ENCODE measurements around the gene MSMP.

MSMP gene

DNA sequence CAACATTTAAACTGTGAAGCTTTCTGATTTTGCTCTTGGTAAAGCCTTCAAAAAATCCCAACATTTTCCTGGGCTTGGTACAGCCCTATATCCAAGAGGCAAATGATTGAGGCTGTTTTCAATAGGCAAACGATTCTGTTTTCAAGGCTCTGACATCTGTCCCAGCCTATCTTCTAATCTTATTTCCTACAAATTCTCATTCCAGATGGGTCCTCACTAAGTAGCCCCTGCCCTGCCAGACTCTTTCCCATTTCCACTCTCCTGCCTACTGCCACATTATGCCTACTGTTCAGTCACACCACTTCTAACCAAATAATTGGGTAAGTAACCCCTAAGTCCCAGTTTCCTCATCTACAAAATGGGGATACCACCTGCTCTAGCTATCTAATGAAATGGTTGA, 8.5 kb downstream of the MSMP start:
- no peak overlapping the region for H3K27ac ChIP-seq (ENCODE audit: low read depth, low read length)

DNA sequence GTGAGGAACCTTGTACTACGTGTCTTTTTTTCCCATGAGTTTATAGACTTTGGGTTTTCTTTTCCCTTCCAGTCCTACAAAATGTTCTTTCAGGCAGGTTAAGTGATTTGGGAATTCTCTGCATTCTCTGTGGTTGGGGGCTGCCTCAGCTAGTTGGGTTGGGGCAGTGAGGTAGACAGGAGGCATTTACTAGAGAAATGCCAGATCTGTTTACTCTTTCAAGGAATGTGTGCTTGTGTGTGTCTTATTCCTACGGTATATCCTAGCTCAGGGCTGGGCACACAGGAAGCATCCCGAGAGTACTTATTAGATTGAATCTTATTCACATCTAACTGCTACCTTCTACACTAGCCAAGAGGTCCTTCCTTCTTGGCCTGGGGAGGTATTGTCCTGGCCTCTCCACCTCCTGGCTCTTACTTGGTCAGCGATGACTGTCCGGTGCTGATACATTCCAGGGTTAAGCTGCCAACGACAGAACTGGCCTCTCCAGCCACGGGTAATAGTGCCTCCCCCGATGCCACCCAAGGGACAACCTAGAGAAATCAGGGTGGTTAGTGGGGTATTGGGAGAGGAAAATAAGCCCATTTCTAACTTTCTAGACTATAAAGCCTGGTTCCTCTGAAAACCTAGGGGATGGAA, 10.1 kb downstream of the MSMP start:
- Histone ChIP-seq H3K27me3 (ENCODE audit: control insufficient read depth in 1 of 2, insufficient read depth in 2 of 2, low read length in 2 of 2) (no peaks in the 10 kb centered on the region), H3K4me1 (ENCODE audit: control insufficient read depth in 1 of 2, insufficient read depth in 2 of 2, low read length in 2 of 2) (peaks cover 28 to 37% of the 10 kb centered on the region in 2 donors), H3K27ac (ENCODE audit: low read depth, low read length) (no peak overlapping the region), H3K36me3 (ENCODE audit: control insufficient read depth in 1 of 2, insufficient read depth in 2 of 2, low read length in 2 of 2) (peaks cover 47 to 58% of the 10 kb centered on the region in 2 donors), H3K9ac (ENCODE audit: low read depth in 1 of 2, low read length in 2 of 2) (no peak overlapping the region), H3K9me3 (ENCODE audit: control insufficient read depth in 1 of 2, low read length in 2 of 2) (no peaks in the 10 kb centered on the region), H3K4me3 (ENCODE audit: low read depth in 1 of 2, low read length in 2 of 2) (no peak overlapping the region)

More for the DNA sequence above, 8.5 kb downstream of the MSMP start:
- peak overlapping the region; percentile 81 to 99 for H3K4me3 ChIP-seq (ENCODE audit: low read depth in 1 of 2, low read length in 2 of 2)
- H3K27me3 ChIP-seq (ENCODE audit: control insufficient read depth in 1 of 2, insufficient read depth in 2 of 2, low read length in 2 of 2) = no peaks in the 10 kb centered on the region
- H3K9me3 ChIP-seq (ENCODE audit: control insufficient read depth in 1 of 2, low read length in 2 of 2) = no peaks in the 10 kb centered on the region
- H3K4me1 ChIP-seq (ENCODE audit: control insufficient read depth in 1 of 2, insufficient read depth in 2 of 2, low read length in 2 of 2) = peaks cover 38 to 44% of the 10 kb centered on the region in 2 donors
- H3K36me3 ChIP-seq (ENCODE audit: control insufficient read depth in 1 of 2, insufficient read depth in 2 of 2, low read length in 2 of 2) = peaks cover 34 to 42% of the 10 kb centered on the region in 2 donors
- H3K9ac ChIP-seq (ENCODE audit: low read depth in 1 of 2, low read length in 2 of 2) = peak overlapping the region; percentile 40

DNA sequence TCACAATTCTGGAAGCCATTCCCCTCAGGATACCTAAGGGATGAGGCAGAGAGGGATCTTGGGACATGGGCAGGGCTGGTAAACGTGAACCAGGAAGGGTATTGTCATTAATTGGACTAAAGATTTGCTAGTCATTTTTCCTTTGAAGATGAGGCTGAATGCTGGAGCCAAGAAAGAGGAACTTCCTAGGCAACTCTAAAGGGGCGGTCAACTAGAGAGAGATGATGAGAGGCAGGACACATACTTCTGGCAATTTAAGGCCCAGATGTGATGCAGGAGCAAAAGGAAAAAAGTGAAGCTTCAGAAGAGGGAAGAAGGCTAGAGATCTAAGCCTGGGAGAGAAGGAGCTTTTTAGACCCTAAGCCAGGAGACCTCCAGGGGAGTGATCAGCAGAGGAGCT, 10.6 kb downstream of the MSMP start:
- H3K4me1 ChIP-seq (ENCODE audit: control insufficient read depth in 1 of 2, insufficient read depth in 2 of 2, low read length in 2 of 2) = peaks cover 28 to 37% of the 10 kb centered on the region in 2 donors
- no peak overlapping the region for H3K9ac ChIP-seq (ENCODE audit: low read depth in 1 of 2, low read length in 2 of 2)
- H3K27me3 ChIP-seq (ENCODE audit: control insufficient read depth in 1 of 2, insufficient read depth in 2 of 2, low read length in 2 of 2) = no peaks in the 10 kb centered on the region
- no peak overlapping the region for H3K27ac ChIP-seq (ENCODE audit: low read depth, low read length)
- H3K36me3 ChIP-seq (ENCODE audit: control insufficient read depth in 1 of 2, insufficient read depth in 2 of 2, low read length in 2 of 2) = peaks cover 53 to 63% of the 10 kb centered on the region in 2 donors
- no peaks in the 10 kb centered on the region for H3K9me3 ChIP-seq (ENCODE audit: control insufficient read depth in 1 of 2, low read length in 2 of 2)
- H3K4me3 ChIP-seq (ENCODE audit: low read depth in 1 of 2, low read length in 2 of 2) = no peak overlapping the region

DNA sequence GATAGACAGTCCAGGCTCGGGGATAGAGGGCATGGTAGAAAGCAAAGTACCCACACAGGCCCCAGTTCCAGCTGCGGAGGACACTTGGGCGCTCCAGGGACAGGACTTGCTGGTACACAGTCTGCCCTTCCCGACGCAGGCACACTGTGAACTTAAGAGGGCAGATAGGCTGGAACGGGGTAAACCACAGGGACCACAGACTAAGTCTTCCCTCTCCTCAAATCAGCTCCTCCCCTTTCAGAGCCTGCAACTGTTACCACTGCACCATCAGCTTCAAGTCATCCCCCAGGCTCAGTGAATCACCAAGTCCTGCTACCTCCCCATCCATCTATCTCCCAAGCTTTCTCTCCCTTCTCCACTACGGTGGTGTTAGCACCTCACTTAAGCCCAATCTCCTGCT, 12.3 kb downstream of the MSMP start:
- Histone ChIP-seq H3K4me3 (ENCODE audit: low read depth in 1 of 2, low read length in 2 of 2) (no peak overlapping the region), H3K27ac (ENCODE audit: low read depth, low read length) (no peak overlapping the region), H3K9me3 (ENCODE audit: control insufficient read depth in 1 of 2, low read length in 2 of 2) (no peaks in the 10 kb centered on the region), H3K27me3 (ENCODE audit: control insufficient read depth in 1 of 2, insufficient read depth in 2 of 2, low read length in 2 of 2) (no peaks in the 10 kb centered on the region), H3K4me1 (ENCODE audit: control insufficient read depth in 1 of 2, insufficient read depth in 2 of 2, low read length in 2 of 2) (peaks cover 15 to 22% of the 10 kb centered on the region in 2 donors), H3K36me3 (ENCODE audit: control insufficient read depth in 1 of 2, insufficient read depth in 2 of 2, low read length in 2 of 2) (peaks cover 69 to 80% of the 10 kb centered on the region in 2 donors), H3K9ac (ENCODE audit: low read depth in 1 of 2, low read length in 2 of 2) (no peak overlapping the region)

DNA sequence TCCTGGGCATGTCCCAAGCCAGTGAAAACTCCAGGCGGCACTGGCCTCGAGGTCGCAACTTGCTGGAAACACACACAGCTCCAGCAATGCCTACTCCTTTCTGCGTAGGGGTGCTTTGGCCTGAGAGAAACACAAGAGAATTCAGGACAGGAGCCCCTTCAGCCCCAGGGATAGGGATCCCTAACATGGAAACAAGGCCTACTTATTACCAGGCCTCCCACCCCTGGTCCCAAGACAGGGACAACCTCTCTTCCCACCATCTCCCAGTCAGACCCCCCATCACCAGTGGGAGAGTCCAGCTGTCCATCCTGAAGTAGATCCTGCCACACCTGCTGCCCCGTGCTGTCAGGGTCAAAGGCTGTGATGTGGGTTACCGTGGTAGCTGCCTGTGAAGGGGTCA, 13.8 kb downstream of the MSMP start:
- no peak overlapping the region for H3K4me3 ChIP-seq (ENCODE audit: low read depth in 1 of 2, low read length in 2 of 2)
- no peaks in the 10 kb centered on the region for H3K27me3 ChIP-seq (ENCODE audit: control insufficient read depth in 1 of 2, insufficient read depth in 2 of 2, low read length in 2 of 2)
- H3K4me1 ChIP-seq (ENCODE audit: control insufficient read depth in 1 of 2, insufficient read depth in 2 of 2, low read length in 2 of 2) = peaks cover 3 to 13% of the 10 kb centered on the region in 2 donors
- H3K9ac ChIP-seq (ENCODE audit: low read depth in 1 of 2, low read length in 2 of 2) = no peak overlapping the region
- H3K27ac ChIP-seq (ENCODE audit: low read depth, low read length) = no peak overlapping the region
- H3K36me3 ChIP-seq (ENCODE audit: control insufficient read depth in 1 of 2, insufficient read depth in 2 of 2, low read length in 2 of 2) = peaks cover 84 to 95% of the 10 kb centered on the region in 2 donors
- no peaks in the 10 kb centered on the region for H3K9me3 ChIP-seq (ENCODE audit: control insufficient read depth in 1 of 2, low read length in 2 of 2)

DNA sequence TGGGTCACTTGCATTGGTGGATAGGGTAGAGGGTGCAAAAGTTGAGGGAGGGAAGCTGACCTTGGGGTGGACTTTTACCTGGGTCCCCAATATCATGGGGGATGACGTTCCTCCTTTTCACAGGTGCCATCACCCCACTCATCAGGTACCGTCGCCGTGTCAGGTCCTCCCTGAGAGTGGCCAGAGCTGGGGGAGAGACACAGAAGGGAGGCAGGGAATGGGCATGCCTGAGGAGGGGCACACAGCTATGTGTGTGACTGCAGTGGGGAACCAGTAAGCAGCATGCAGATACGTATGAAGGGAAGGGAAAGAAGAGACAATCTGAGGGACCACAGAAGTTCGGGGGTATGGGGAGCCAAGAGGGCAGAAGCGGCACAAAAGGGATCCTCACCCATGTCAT, 15.2 kb downstream of the MSMP start:
- Histone ChIP-seq H3K36me3 (ENCODE audit: control insufficient read depth in 1 of 2, insufficient read depth in 2 of 2, low read length in 2 of 2) (peaks cover 79 to 92% of the 10 kb centered on the region in 2 donors), H3K27me3 (ENCODE audit: control insufficient read depth in 1 of 2, insufficient read depth in 2 of 2, low read length in 2 of 2) (no peaks in the 10 kb centered on the region), H3K4me1 (ENCODE audit: control insufficient read depth in 1 of 2, insufficient read depth in 2 of 2, low read length in 2 of 2) (peaks cover 3 to 9% of the 10 kb centered on the region in 2 donors), H3K27ac (ENCODE audit: low read depth, low read length) (no peak overlapping the region), H3K9ac (ENCODE audit: low read depth in 1 of 2, low read length in 2 of 2) (no peak overlapping the region), H3K9me3 (ENCODE audit: control insufficient read depth in 1 of 2, low read length in 2 of 2) (no peaks in the 10 kb centered on the region), H3K4me3 (ENCODE audit: low read depth in 1 of 2, low read length in 2 of 2) (no peak overlapping the region)

DNA sequence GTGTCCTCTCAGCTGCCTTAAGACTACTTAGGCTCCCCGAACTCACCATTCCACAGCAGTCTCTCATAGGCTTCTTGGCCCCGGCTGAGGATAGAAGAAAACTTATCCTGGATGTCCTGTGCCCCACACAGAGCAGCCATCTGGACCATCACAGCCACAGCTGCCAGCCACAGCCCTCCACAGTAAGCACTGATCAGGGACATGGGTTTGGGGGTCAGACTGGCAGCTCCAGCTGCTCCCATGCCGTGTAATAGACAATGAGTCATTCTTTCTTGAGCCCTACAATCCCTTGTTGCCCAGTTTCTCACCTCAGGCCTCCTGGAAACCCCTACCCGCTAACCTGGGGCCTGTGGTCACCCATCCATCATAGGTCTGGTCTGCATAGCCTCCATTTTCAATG, 15.9 kb downstream of the MSMP start:
- Histone ChIP-seq H3K4me3 (ENCODE audit: low read depth in 1 of 2, low read length in 2 of 2) (no peak overlapping the region), H3K36me3 (ENCODE audit: control insufficient read depth in 1 of 2, insufficient read depth in 2 of 2, low read length in 2 of 2) (peaks cover 71 to 85% of the 10 kb centered on the region in 2 donors), H3K9me3 (ENCODE audit: control insufficient read depth in 1 of 2, low read length in 2 of 2) (no peaks in the 10 kb centered on the region), H3K4me1 (ENCODE audit: control insufficient read depth in 1 of 2, insufficient read depth in 2 of 2, low read length in 2 of 2) (peaks cover 10 to 15% of the 10 kb centered on the region in 2 donors), H3K27ac (ENCODE audit: low read depth, low read length) (no peak overlapping the region), H3K27me3 (ENCODE audit: control insufficient read depth in 1 of 2, insufficient read depth in 2 of 2, low read length in 2 of 2) (no peaks in the 10 kb centered on the region), H3K9ac (ENCODE audit: low read depth in 1 of 2, low read length in 2 of 2) (no peak overlapping the region)

DNA sequence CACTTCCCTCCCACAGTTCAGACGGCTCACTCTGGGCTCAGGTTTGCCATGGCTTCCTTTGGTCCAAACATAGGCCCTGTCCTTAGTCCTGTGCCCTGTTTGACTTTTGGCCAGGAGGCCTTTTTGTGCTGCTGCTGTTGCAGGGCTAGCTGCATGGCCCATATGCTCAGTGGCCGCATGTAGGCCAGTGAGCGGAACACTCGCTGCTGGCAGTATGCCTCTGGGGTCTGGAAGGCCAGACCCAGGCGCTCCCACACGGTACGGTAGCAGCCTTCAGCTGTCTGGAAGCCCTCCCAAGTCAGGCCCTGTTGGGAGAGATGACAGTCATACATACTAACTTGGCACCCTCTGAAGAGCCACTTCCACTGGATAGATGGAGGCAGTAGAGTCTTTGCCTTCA, 16.9 kb downstream of the MSMP start:
- Histone ChIP-seq H3K36me3 (ENCODE audit: control insufficient read depth in 1 of 2, insufficient read depth in 2 of 2, low read length in 2 of 2) (peaks cover 67 to 74% of the 10 kb centered on the region in 2 donors), H3K27ac (ENCODE audit: low read depth, low read length) (no peak overlapping the region), H3K4me3 (ENCODE audit: low read depth in 1 of 2, low read length in 2 of 2) (no peak overlapping the region), H3K9ac (ENCODE audit: low read depth in 1 of 2, low read length in 2 of 2) (no peak overlapping the region), H3K4me1 (ENCODE audit: control insufficient read depth in 1 of 2, insufficient read depth in 2 of 2, low read length in 2 of 2) (peaks cover 15 to 19% of the 10 kb centered on the region in 2 donors), H3K9me3 (ENCODE audit: control insufficient read depth in 1 of 2, low read length in 2 of 2) (no peaks in the 10 kb centered on the region), H3K27me3 (ENCODE audit: control insufficient read depth in 1 of 2, insufficient read depth in 2 of 2, low read length in 2 of 2) (no peaks in the 10 kb centered on the region)

DNA sequence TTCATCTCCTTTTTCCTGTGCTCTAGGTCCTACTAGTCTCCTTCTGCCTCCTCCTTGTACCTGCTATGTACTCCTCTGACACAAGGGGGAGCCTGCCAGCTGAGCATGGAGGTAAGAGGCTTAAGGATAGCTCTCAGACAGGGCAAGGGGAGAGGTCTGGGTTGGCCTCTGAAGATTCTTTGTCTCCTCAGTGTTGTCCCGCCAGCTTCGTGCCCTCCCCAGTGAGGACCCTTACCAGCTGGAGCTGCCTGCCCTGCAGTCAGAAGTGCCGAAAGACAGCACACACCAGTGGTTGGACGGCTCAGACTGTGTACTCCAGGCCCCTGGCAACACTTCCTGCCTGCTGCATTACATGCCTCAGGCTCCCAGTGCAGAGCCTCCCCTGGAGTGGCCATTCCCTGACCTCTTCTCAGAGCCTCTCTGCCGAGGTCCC, 17.9 kb downstream of the MSMP start:
- Histone ChIP-seq H3K9ac (ENCODE audit: low read depth in 1 of 2, low read length in 2 of 2) (no peak overlapping the region), H3K4me3 (ENCODE audit: low read depth in 1 of 2, low read length in 2 of 2) (no peak overlapping the region), H3K4me1 (ENCODE audit: control insufficient read depth in 1 of 2, insufficient read depth in 2 of 2, low read length in 2 of 2) (peaks cover 14 to 19% of the 10 kb centered on the region in 2 donors), H3K36me3 (ENCODE audit: control insufficient read depth in 1 of 2, insufficient read depth in 2 of 2, low read length in 2 of 2) (peaks cover 60 to 66% of the 10 kb centered on the region in 2 donors), H3K27me3 (ENCODE audit: control insufficient read depth in 1 of 2, insufficient read depth in 2 of 2, low read length in 2 of 2) (no peaks in the 10 kb centered on the region), H3K27ac (ENCODE audit: low read depth, low read length) (no peak overlapping the region), H3K9me3 (ENCODE audit: control insufficient read depth in 1 of 2, low read length in 2 of 2) (no peaks in the 10 kb centered on the region)

DNA sequence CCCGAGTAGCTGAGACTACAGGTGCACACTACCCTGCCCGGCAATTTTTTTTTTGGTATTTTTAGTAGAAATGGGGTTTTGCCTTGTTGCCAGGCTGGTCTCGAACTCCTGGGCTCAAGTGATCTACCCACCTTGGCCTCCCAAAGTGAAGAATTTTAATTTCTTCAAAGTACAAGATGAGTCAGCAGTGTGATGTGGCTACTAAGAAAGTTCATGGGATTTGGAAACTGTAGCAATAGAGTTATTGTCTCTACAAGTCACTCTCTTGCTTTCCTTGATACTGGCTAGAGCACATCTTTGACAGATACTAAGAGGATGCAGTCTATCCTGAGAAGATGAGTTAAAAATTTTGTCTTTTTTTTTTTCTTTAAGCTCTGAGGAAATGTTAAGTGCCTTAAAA, 20.0 kb downstream of the MSMP start:
- H3K27ac ChIP-seq (ENCODE audit: low read depth, low read length) = no peak overlapping the region
- no peaks in the 10 kb centered on the region for H3K27me3 ChIP-seq (ENCODE audit: control insufficient read depth in 1 of 2, insufficient read depth in 2 of 2, low read length in 2 of 2)
- H3K9me3 ChIP-seq (ENCODE audit: control insufficient read depth in 1 of 2, low read length in 2 of 2) = no peaks in the 10 kb centered on the region
- no peak overlapping the region for H3K4me3 ChIP-seq (ENCODE audit: low read depth in 1 of 2, low read length in 2 of 2)
- peaks cover 41 to 45% of the 10 kb centered on the region in 2 donors for H3K36me3 ChIP-seq (ENCODE audit: control insufficient read depth in 1 of 2, insufficient read depth in 2 of 2, low read length in 2 of 2)
- H3K9ac ChIP-seq (ENCODE audit: low read depth in 1 of 2, low read length in 2 of 2) = no peak overlapping the region
- peaks cover 36 to 38% of the 10 kb centered on the region in 2 donors for H3K4me1 ChIP-seq (ENCODE audit: control insufficient read depth in 1 of 2, insufficient read depth in 2 of 2, low read length in 2 of 2)

Data from duodenal mucosa (tissue), 2 donors.